ENCODE measurements around the gene ZNF79.
"Not testable (repeated sequence)": the region's sequence is repeated elsewhere in the genome, so short reads cannot be mapped to it uniquely, and the experiment has no call there.

The ZNF79 gene

GRCh38 chr9:127458921-127459320 lies 34.7 kb downstream of the ZNF79 start:
- no peak for DNase-seq

- DNase-seq, result peak; percentile 32
Observed at GRCh38 chr9:127463382-127463781, 39.2 kb downstream of the ZNF79 start.

GRCh38 chr9:127463911-127464310 lies 39.7 kb downstream of the ZNF79 start:
- peak; percentile 69 for DNase-seq

- DNase-seq, result not testable (repeated sequence)
Observed at GRCh38 chr9:127466407-127466917, 42.3 kb downstream of the ZNF79 start.

GRCh38 chr9:127467621-127468020 lies 43.4 kb downstream of the ZNF79 start:
- no peak for DNase-seq

- no peak for DNase-seq
Observed at GRCh38 chr9:127470662-127471061, 46.5 kb downstream of the ZNF79 start.

- no peak for DNase-seq
Observed at GRCh38 chr9:127473501-127473900, 49.3 kb downstream of the ZNF79 start.

GRCh38 chr9:127473932-127474331 lies 49.8 kb downstream of the ZNF79 start:
- DNase-seq, result no peak

GRCh38 chr9:127474592-127474991 lies 50.4 kb downstream of the ZNF79 start:
- DNase-seq, result no peak

- DNase-seq, result no peak
Observed at GRCh38 chr9:127479507-127480081, 55.4 kb downstream of the ZNF79 start.

GRCh38 chr9:127482662-127483061 lies 58.5 kb downstream of the ZNF79 start:
- DNase-seq, result no peak

- no peak for DNase-seq
Observed at GRCh38 chr9:127485995-127486394, 61.8 kb downstream of the ZNF79 start.

GRCh38 chr9:127488946-127489345 lies 64.8 kb downstream of the ZNF79 start:
- no peak for DNase-seq

- DNase-seq, result peak; percentile 56
Observed at GRCh38 chr9:127489471-127490115, 65.4 kb downstream of the ZNF79 start.

- no peak for DNase-seq
Observed at GRCh38 chr9:127490535-127491230, 66.5 kb downstream of the ZNF79 start.

- DNase-seq, result no peak
Observed at GRCh38 chr9:127491516-127491915, 67.3 kb downstream of the ZNF79 start.

GRCh38 chr9:127492616-127493015 lies 68.4 kb downstream of the ZNF79 start:
- no peak for DNase-seq

- no peak for DNase-seq
Observed at GRCh38 chr9:127493592-127494303, 69.6 kb downstream of the ZNF79 start.

GRCh38 chr9:127494304-127494702 lies 70.1 kb downstream of the ZNF79 start:
- DNase-seq, result no peak
